Activated CD4-positive, CD25-positive, alpha-beta regulatory T cell treated with anti-CD3 and anti-CD28 coated beads, Interleukin-2, amount 50 U/mL, for 24 hours (primary cell): ENCODE results near the gene CDC25C.
A peak's percentile ranks its signal among the peaks of the same experiment; 100 is the strongest.
"Not testable (repeated sequence)": the region's sequence is repeated elsewhere in the genome, so short reads cannot be mapped to it uniquely, and the experiment has no call there.

Experiments
- ATAC-seq, 2 donors: fragments of 150-1000 bp; cut with Tn5 transposase; one replicate each; pipeline ENCODE4 v1.10.0; 2021; ENCODE audit warnings: mild to moderate bottlenecking in 1 of 2, moderate library complexity in 1 of 2

CDC25C gene

GRCh38 chr5:138344887-138345622 is 13.5 kb upstream of the CDC25C start:
- ATAC-seq: no peak

- ATAC-seq: no peak
These were observed 8.4 kb upstream of the CDC25C start for GRCh38 chr5:138340008-138340407.

GRCh38 chr5:138339464-138339863 is 7.9 kb upstream of the CDC25C start:
- ATAC-seq: no peak

GRCh38 chr5:138339091-138339456 is 7.5 kb upstream of the CDC25C start:
- ATAC-seq: no peak

GRCh38 chr5:138338411-138339090 is 6.9 kb upstream of the CDC25C start:
- peak in 1 of 2 donors; percentile 1 for ATAC-seq

- ATAC-seq: peak; percentile 93 to 94
These were observed 6.2 kb upstream of the CDC25C start, which contains the start of gene FAM53C for GRCh38 chr5:138337685-138338410. TSS of gene FAM53C (plus strand) at chr5:138338266. CDS start at chr5:138341336, 3,070 bp downstream.

GRCh38 chr5:138336952-138337684 is 5.5 kb upstream of the CDC25C start:
- ATAC-seq: peak; percentile 10

- no peak for ATAC-seq
These were observed 3.4 kb upstream of the CDC25C start for GRCh38 chr5:138334867-138335447.

- ATAC-seq: no peak
These were observed 673 bp downstream of the CDC25C start for GRCh38 chr5:138330813-138331448.

- ATAC-seq: not testable (repeated sequence)
These were observed 13.4 kb downstream of the CDC25C start for GRCh38 chr5:138318211-138318610.

- no peak for ATAC-seq
These were observed 15.2 kb downstream of the CDC25C start for GRCh38 chr5:138316355-138316754.

GRCh38 chr5:138315751-138316278 is 15.8 kb downstream of the CDC25C start:
- ATAC-seq: no peak

GRCh38 chr5:138305797-138306196 is 25.8 kb downstream of the CDC25C start:
- ATAC-seq: no peak

- no peak for ATAC-seq
These were observed 28.2 kb downstream of the CDC25C start for GRCh38 chr5:138303372-138303771.

- ATAC-seq: no peak
These were observed 42.3 kb downstream of the CDC25C start for GRCh38 chr5:138289296-138289695.

GRCh38 chr5:138287246-138287645 is 44.4 kb downstream of the CDC25C start:
- ATAC-seq: no peak

GRCh38 chr5:138282920-138283742 is 48.5 kb downstream of the CDC25C start:
- no peak for ATAC-seq

GRCh38 chr5:138280915-138281314 is 50.7 kb downstream of the CDC25C start:
- no peak for ATAC-seq

- ATAC-seq: no peak
These were observed 55.1 kb downstream of the CDC25C start for GRCh38 chr5:138276402-138277054.

- ATAC-seq: no peak
These were observed 55.7 kb downstream of the CDC25C start for GRCh38 chr5:138275895-138276294.
